H1 (cell line): ENCODE data around the gene ETV7. TPM values are rescaled to one million over a fixed set of nuclear protein-coding genes. Genes with fewer than 3 reads are reported as not detected.

Experiments
- ATF3 ChIP-seq: IDR thresholded peaks from 2 replicates; pipeline ENCODE4 v1.6.1; 2011; ENCODE audit warnings: low read depth, mild to moderate bottlenecking, low read length; ENCODE audit not compliant: insufficient read depth
- CHD2 ChIP-seq: IDR thresholded peaks from 2 replicates; pipeline ENCODE4 v1.6.1; 2012; ENCODE audit warnings: low read length, improper control_type of control experiment
- CREB1 ChIP-seq: IDR thresholded peaks from 2 replicates; pipeline ENCODE4 v1.6.1; 2012; ENCODE audit warnings: inconsistent platforms
- E2F6 ChIP-seq: IDR thresholded peaks from 2 replicates; pipeline ENCODE4 v1.6.1; 2012; ENCODE audit warnings: inconsistent platforms
- GABPA ChIP-seq: IDR thresholded peaks from 2 replicates; pipeline ENCODE4 v1.6.1; 2011; ENCODE audit warnings: mild to moderate bottlenecking, low read length, moderate library complexity, borderline replicate concordance; ENCODE audit not compliant: insufficient read depth
- PHF8 ChIP-seq: fragments of 200-600 bp; sonication (generic); conservative IDR thresholded peaks from 2 replicates; pipeline ENCODE4 v1.7.1; 2012; ENCODE audit warnings: low read depth, mild to moderate bottlenecking, inconsistent platforms, low read length, moderate library complexity
- SP4 ChIP-seq: IDR thresholded peaks from 2 replicates; pipeline ENCODE4 v1.6.1; 2012; ENCODE audit warnings: low read length, inconsistent platforms
- TAF1 ChIP-seq: IDR thresholded peaks from 2 replicates; pipeline ENCODE4 v1.6.1; 2011; ENCODE audit warnings: mild to moderate bottlenecking, low read depth, low read length
- polyA plus RNA-seq, 7 experiments: library from polyadenylated mRNA; depleted of rRNA in 3 of 7; stranded (reverse) in 5 of 7; unstranded in 2 of 7; fragments of >200 nt in 5 of 7; fragments of 200-250 nt in 2 of 7; gene quantifications; 1 replicate in 5 of 7; 2 replicates in 1 of 7; 4 replicates in 1 of 7; pipeline versions ENCODE4 v1.2.1 to v1.2.3, GENCODE V29; 2011 to 2013; ENCODE audit warnings: missing spikeins in 2 of 7, mixed read lengths in 2 of 7
- total RNA-seq: library from RNA; stranded (reverse); fragmentation: NEBNext Ultra II Directional; extraction: Animal tissue kit (Norgen Biotek cat#: 25700); gene quantifications from 2 replicates; pipeline ENCODE4 v1.2.1, GENCODE V29; 2021

The ETV7 gene
- total and polyA plus RNA-seq, 2 of the 8 experiments (the other 6 are each of a cell fraction or from before 2014, with no cell fraction given) = 0.54 to 2.4 TPM

- TF ChIP-seq E2F6 (peak; percentile 87), TAF1 (peak; percentile 39; the same call in 1 of the 2 replicates), ATF3 (peak; percentile 79), SP4 (no peak), CREB1 (peak; percentile 60), CHD2 (0 out of 2 replicates have a peak, but pooled peaks have one; percentile 45), GABPA (no peak; the same call in 1 of the 2 replicates), PHF8 (peak; percentile 65)
Observed at GRCh38 chr6:36423101-36423824, 35.8 kb upstream of the ETV7 start (continued).
